Tibial nerve (tissue), 4 donors: Measurements from ENCODE around the gene COL9A3. TPM values are rescaled to one million over a fixed set of nuclear protein-coding genes. Genes with fewer than 3 reads are reported as not detected.

Experiments
- DNase-seq, 2 donors: peaks; one replicate each; pipeline ENCODE4 v3.0.0-alpha.2; 2019; ENCODE audit warnings: low spot score in 2 of 2
- H3K27ac ChIP-seq, 4 donors: fragments of 200-600 bp; sonication (generic) in 3 of 4; one replicate each; pipeline ENCODE4 v1.5.1; 2017 to 2019; ENCODE audit warnings: mild to moderate bottlenecking in 1 of 4
- H3K27me3 ChIP-seq, 2 donors: fragments of 200-600 bp; sonication (generic) in 1 of 2; one replicate each; pipeline versions ENCODE4 v1.5.1 to v1.6.0; 2017 to 2019
- H3K36me3 ChIP-seq, 3 donors: fragments of 200-600 bp; sonication (generic); one replicate each; pipeline ENCODE4 v1.5.1; 2018 to 2019
- H3K4me1 ChIP-seq, 4 donors: fragments of 200-600 bp; sonication (generic) in 3 of 4; one replicate each; pipeline ENCODE4 v1.5.1; 2017 to 2019
- H3K4me3 ChIP-seq, 4 donors: fragments of 200-600 bp; sonication (generic) in 3 of 4; one replicate each; pipeline ENCODE4 v1.5.1; 2017 to 2019; ENCODE audit warnings: mild to moderate bottlenecking in 1 of 4, moderate library complexity in 1 of 4
- H3K9me3 ChIP-seq, 4 donors: fragments of 200-600 bp; sonication (generic) in 3 of 4; one replicate each; pipeline ENCODE4 v1.5.1; 2017 to 2019
- CTCF ChIP-seq, 5 experiments: fragments of 200-600 bp in 3 of 5; fragments of 450-650 bp in 2 of 5; sonication (generic) in 3 of 5; IDR thresholded peaks; one replicate each; pipeline ENCODE4 v1.5.1; 2016 to 2019; ENCODE audit warnings: antibody characterized with exemption in 5 of 5, mild to moderate bottlenecking in 3 of 5, moderate library complexity in 2 of 5
- EP300 ChIP-seq, 2 donors: sonication (generic); formaldehyde crosslinking; IDR thresholded peaks; one replicate each; pipeline ENCODE4 v1.6.1; 2017; ENCODE audit warnings: antibody characterized with exemption in 2 of 2, mild to moderate bottlenecking in 1 of 2
- POLR2A ChIP-seq, 2 donors: fragments of 450-650 bp; IDR thresholded peaks; one replicate each; pipeline ENCODE4 v1.6.1; 2017; ENCODE audit warnings: antibody characterized with exemption in 2 of 2, mild to moderate bottlenecking in 2 of 2, moderate library complexity in 2 of 2
- WGBS, 2 donors: methylation state at CpG; one replicate each; pipeline ENCODE4 v1.1.5; 2018; 5-methylcytosine and 5-hydroxymethylcytosine counted together
- total RNA-seq, 4 donors: library from RNA; depleted of rRNA; stranded (reverse); fragments of >200 nt; gene quantifications; one replicate each; pipeline ENCODE4 v1.1.0, GENCODE V29; 2016

COL9A3 gene
- total RNA-seq, 4 donors from 2014 or later, result 51.3 to 81.2 (median 63.5) TPM

- H3K9me3 ChIP-seq, result no peaks in the 10 kb centered on the region
- H3K27me3 ChIP-seq, result no peaks in the 10 kb centered on the region
- 96 to 97% methylated on average over 17 to 19 of the region's 19 CpGs for WGBS, 2 donors
- peaks cover 0 to 36% (median 12%) of the 10 kb centered on the region in 4 donors for H3K4me1 ChIP-seq
- peaks cover 0 to 52% (median 19%) of the 10 kb centered on the region in 3 donors for H3K36me3 ChIP-seq
- no peak for DNase-seq
- no peak overlapping the region for H3K4me3 ChIP-seq
- TF ChIP-seq CTCF (IDR thresholded peaks at IDR 0.05) (no peak), EP300 (IDR thresholded peaks at IDR 0.05) (no peak), POLR2A (IDR thresholded peaks at IDR 0.05) (no peak)
- H3K27ac ChIP-seq, result no peak overlapping the region
Observed at GRCh38 chr20:62799459-62799858, 17.4 kb upstream of the COL9A3 start.

DNA sequence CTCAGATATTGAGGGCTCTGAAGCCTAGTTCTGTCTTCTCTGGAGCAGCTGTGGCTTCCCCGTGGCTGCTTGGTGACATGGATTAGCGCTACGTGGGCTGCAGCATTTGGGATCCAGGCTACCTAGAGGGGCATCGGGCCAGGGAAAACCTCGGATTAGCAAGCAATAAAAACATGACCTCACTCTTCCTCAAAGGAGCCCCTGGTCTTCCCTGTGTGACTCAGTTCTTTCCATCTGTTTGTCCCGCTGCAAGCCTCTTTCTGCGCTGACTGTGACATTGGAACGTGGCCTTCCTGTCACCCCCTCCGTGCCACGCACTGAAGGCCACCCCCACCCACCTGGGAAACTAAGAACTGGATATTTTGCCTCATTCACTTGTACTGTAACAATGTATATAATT, 17.0 kb upstream of the COL9A3 start:
- H3K27ac ChIP-seq, result no peak overlapping the region
- H3K27me3 ChIP-seq, result no peaks in the 10 kb centered on the region
- no peaks in the 10 kb centered on the region for H3K9me3 ChIP-seq
- H3K4me1 ChIP-seq, result peaks cover 0 to 32% (median 12%) of the 10 kb centered on the region in 4 donors
- H3K36me3 ChIP-seq, result peaks cover 0 to 52% (median 19%) of the 10 kb centered on the region in 3 donors
- DNase-seq, result no peak
- TF ChIP-seq CTCF (IDR thresholded peaks at IDR 0.05) (no peak), POLR2A (IDR thresholded peaks at IDR 0.05) (no peak), EP300 (IDR thresholded peaks at IDR 0.05) (no peak)
- H3K4me3 ChIP-seq, result no peak overlapping the region
- 84% methylated on average over 10 of the region's 10 CpGs for whole genome bisulfite sequencing, 2 donors

DNA sequence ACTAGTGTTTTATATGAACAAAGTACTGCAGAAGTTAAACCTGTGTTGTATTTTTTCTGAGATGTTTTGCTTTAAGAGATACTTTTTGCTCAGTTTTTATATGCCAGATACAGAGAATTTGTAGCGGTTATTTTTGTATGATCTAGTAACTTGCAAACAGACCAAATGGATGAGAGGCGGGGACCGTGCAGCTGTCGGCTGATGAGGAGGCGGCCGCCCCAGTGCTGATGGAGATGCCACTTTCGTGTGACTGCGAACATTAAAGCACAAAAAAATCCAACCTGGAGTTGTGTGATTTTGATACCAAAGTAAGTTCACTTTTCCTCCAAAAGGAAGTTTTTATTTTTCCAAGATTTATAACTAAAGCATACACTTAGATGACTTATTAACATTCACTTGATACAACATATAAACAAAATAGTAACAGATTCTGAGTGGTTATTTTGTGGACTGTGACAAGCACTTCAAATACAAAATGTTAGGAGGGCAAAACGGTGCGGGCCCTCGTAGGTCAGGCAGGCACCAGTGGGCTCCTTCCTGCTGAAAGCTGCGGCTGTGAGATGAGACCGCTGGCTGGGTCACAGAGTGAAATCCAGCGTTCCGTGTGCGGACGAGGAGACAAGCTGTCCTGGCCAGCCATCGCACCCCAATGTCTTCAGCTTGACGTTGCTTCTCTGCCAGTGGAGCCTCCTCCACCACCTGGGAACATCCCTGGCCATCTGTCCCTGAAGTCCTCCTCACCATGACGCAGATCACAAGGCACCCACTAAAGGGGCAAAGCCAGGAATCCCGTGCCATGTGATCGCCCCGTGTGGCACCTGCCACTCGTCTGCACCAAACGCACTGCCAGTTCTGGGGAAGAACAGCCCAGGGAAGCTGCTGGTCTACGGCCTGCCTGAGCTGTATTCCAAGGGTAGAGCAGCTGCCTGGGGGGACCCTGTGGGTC, 16.3 kb upstream of the COL9A3 start:
- WGBS, 2 donors, result 82% methylated on average over 25 to 26 of the region's 26 CpGs
- no peak for DNase-seq
- Histone ChIP-seq H3K4me3 (no peak overlapping the region), H3K4me1 (peaks cover 0 to 32% (median 13%) of the 10 kb centered on the region in 4 donors), H3K27me3 (no peaks in the 10 kb centered on the region), H3K36me3 (peaks cover 0 to 52% (median 19%) of the 10 kb centered on the region in 3 donors), H3K27ac (no peak overlapping the region), H3K9me3 (no peaks in the 10 kb centered on the region)
- TF ChIP-seq CTCF (IDR thresholded peaks at IDR 0.05), result no peak

- no peak for TF ChIP-seq CTCF (IDR thresholded peaks at IDR 0.05)
- TF ChIP-seq EP300 (IDR thresholded peaks at IDR 0.05), result no peak
- no peak for TF ChIP-seq POLR2A (IDR thresholded peaks at IDR 0.05)
- H3K4me1 ChIP-seq, result peaks cover 0 to 36% (median 21%) of the 10 kb centered on the region in 4 donors
- no peaks in the 10 kb centered on the region for H3K9me3 ChIP-seq
- H3K36me3 ChIP-seq, result peaks cover 0 to 52% (median 19%) of the 10 kb centered on the region in 3 donors
- H3K27me3 ChIP-seq, result no peaks in the 10 kb centered on the region
- no peak for DNase-seq
- no peak overlapping the region for H3K4me3 ChIP-seq
- peak overlapping the region in 1 of 4 donors; percentile 24 for H3K27ac ChIP-seq
- 86 to 92% methylated on average over 12 to 14 of the region's 15 CpGs for WGBS, 2 donors
Observed at GRCh38 chr20:62801284-62802010, 15.4 kb upstream of the COL9A3 start.
